GM23248 (cell line): ENCODE results near the gene KRT83. TPM values are rescaled to one million over a fixed set of nuclear protein-coding genes. Genes with fewer than 3 reads are reported as not detected.

ENCODE experiments used
- DNase-seq: peaks from one replicate; pipeline ENCODE4 v3.0.0-alpha.2; 2015
- H2AFZ ChIP-seq: fragments of 200-600 bp; sonication (generic); 2 replicates; pipeline ENCODE4 v1.6.1; 2016; ENCODE audit warnings: antibody characterized with exemption
- H3F3A ChIP-seq: fragments of 200-600 bp; sonication (generic); 2 replicates; pipeline ENCODE4 v1.6.1; 2016; ENCODE audit warnings: mild to moderate bottlenecking, antibody characterized with exemption, mixed run types; ENCODE audit not compliant: insufficient read depth
- H3K27ac ChIP-seq: fragments of 200-600 bp; sonication (generic); 2 replicates; pipeline ENCODE4 v1.5.1; 2016; ENCODE audit warnings: mild to moderate bottlenecking
- H3K27me3 ChIP-seq: fragments of 200-600 bp; sonication (generic); replicated peaks from 2 replicates; pipeline ENCODE4 v1.6.1; 2016; ENCODE audit warnings: mild to moderate bottlenecking; ENCODE audit not compliant: insufficient read depth
- H3K36me3 ChIP-seq: fragments of 200-600 bp; sonication (generic); 2 replicates; pipeline ENCODE4 v1.6.1; 2016; ENCODE audit warnings: low read depth, mild to moderate bottlenecking
- H3K4me1 ChIP-seq: fragments of 200-600 bp; sonication (generic); 2 replicates; pipeline ENCODE4 v1.6.1; 2016; ENCODE audit warnings: mild to moderate bottlenecking; ENCODE audit not compliant: insufficient read depth
- H3K4me2 ChIP-seq: fragments of 200-600 bp; sonication (generic); one replicate; pipeline ENCODE4 v1.6.1; 2016; ENCODE audit warnings: mild to moderate bottlenecking; ENCODE audit not compliant: unreplicated experiment
- H3K4me3 ChIP-seq: fragments of 200-600 bp; sonication (generic); 2 replicates; pipeline ENCODE4 v1.5.1; 2016; ENCODE audit warnings: mild to moderate bottlenecking
- H3K79me2 ChIP-seq: fragments of 200-600 bp; sonication (generic); 2 replicates; pipeline ENCODE4 v1.6.1; 2016; ENCODE audit warnings: mild to moderate bottlenecking; ENCODE audit not compliant: insufficient read depth
- H3K9ac ChIP-seq: fragments of 200-600 bp; sonication (generic); 2 replicates; pipeline ENCODE4 v1.6.1; 2016; ENCODE audit warnings: mild to moderate bottlenecking
- H3K9me2 ChIP-seq: fragments of 200-600 bp; sonication (generic); 2 replicates; pipeline ENCODE4 v1.6.1; 2016; ENCODE audit warnings: mixed run types, mild to moderate bottlenecking, moderate library complexity; ENCODE audit not compliant: insufficient read depth
- H3K9me3 ChIP-seq: fragments of 200-600 bp; sonication (generic); one replicate; pipeline ENCODE4 v1.6.1; 2017; ENCODE audit warnings: low read depth
- H4K20me1 ChIP-seq: fragments of 200-600 bp; sonication (generic); 2 replicates; pipeline ENCODE4 v1.6.0; 2016; ENCODE audit not compliant: insufficient read depth
- EZH2 ChIP-seq: fragments of 200-600 bp; sonication (generic); IDR thresholded peaks from 2 replicates; pipeline ENCODE4 v1.6.1; 2018; ENCODE audit warnings: antibody characterized with exemption, mild to moderate bottlenecking; ENCODE audit not compliant: insufficient read depth, poor library complexity, severe bottlenecking
- EZH2phosphoT487 ChIP-seq: fragments of 200-600 bp; sonication (generic); IDR thresholded peaks from 2 replicates; pipeline ENCODE4 v1.6.1; 2018; ENCODE audit warnings: antibody characterized with exemption, moderate library complexity, mild to moderate bottlenecking, low read depth; ENCODE audit not compliant: insufficient read depth
- WGBS, 2 experiments: methylation state at CpG; one replicate each; pipeline ENCODE4 v1.1.6; 2015 to 2017; ENCODE audit warnings: low lambda C conversion rate in 2 of 2, low coverage in 1 of 2; ENCODE audit errors: missing lambda C conversion rate in 2 of 2; 5-methylcytosine and 5-hydroxymethylcytosine counted together
- in situ Hi-C: fragments of 300-500 bp; cut with MboI; formaldehyde crosslinking; loops from 2 replicates; pipeline ENCODE4 v1.15.0; 2020
- polyA plus RNA-seq: library from polyadenylated mRNA; unstranded; fragments of >200 nt; fragmentation: Nextera tagmentation; extraction: Ambion mirVana; gene quantifications from 2 replicates; pipeline ENCODE4 v1.2.1, GENCODE V29; 2016
- total RNA-seq: library from RNA; depleted of rRNA; stranded (reverse); fragments of >200 nt; shearing (Covaris generic); gene quantifications from 2 replicates; pipeline ENCODE4 v1.2.3, GENCODE V29; 2014

Gene KRT83
- total and polyA plus RNA-seq, 2 experiments from 2014 or later, result not detected

- Histone ChIP-seq H3K4me1 (no peaks in the 10 kb centered on the region), H3K4me2 (no peak overlapping the region), H4K20me1 (no peaks in the 10 kb centered on the region), H3K36me3 (no peaks in the 10 kb centered on the region), H3K4me3 (no peak overlapping the region), H3K27me3 (peaks cover 32% of the 10 kb centered on the region), H3K27ac (no peak overlapping the region), H3K9me3 (no peaks in the 10 kb centered on the region), H2AFZ (no peak overlapping the region), H3K9ac (no peak overlapping the region), H3F3A (no peaks in the 10 kb centered on the region), H3K79me2 (no peaks in the 10 kb centered on the region), H3K9me2 (no peaks in the 10 kb centered on the region)
- DNase-seq, result no peak
- in situ Hi-C loops, result no loop called here
- WGBS, 2 experiments, result 34 to 36% methylated on average over 9 of the region's 9 CpGs
- TF ChIP-seq EZH2 (no peak), EZH2phosphoT487 (no peak)
Observed at GRCh38 chr12:52351196-52352059, 30.2 kb upstream of the KRT83 start.

- Histone ChIP-seq H3K9ac (no peak overlapping the region), H3K4me3 (no peak overlapping the region), H4K20me1 (no peaks in the 10 kb centered on the region), H3K27ac (no peak overlapping the region), H3K4me2 (no peak overlapping the region), H3K79me2 (no peaks in the 10 kb centered on the region), H2AFZ (no peak overlapping the region), H3F3A (no peaks in the 10 kb centered on the region), H3K36me3 (no peaks in the 10 kb centered on the region), H3K4me1 (no peaks in the 10 kb centered on the region), H3K9me3 (no peaks in the 10 kb centered on the region), H3K27me3 (peaks cover 32% of the 10 kb centered on the region), H3K9me2 (no peaks in the 10 kb centered on the region)
- TF ChIP-seq EZH2phosphoT487, result no peak
- TF ChIP-seq EZH2, result no peak
- in situ Hi-C loops, result no loop called here
- no peak for DNase-seq
- WGBS, 2 experiments, result 67 to 73% methylated on average over 5 of the region's 5 CpGs
Observed at GRCh38 chr12:52350786-52351185, 29.6 kb upstream of the KRT83 start.

GRCh38 chr12:52350021-52350620 is 28.9 kb upstream of the KRT83 start:
- no peak overlapping the region for H3K27ac ChIP-seq
- no peak overlapping the region for H3K4me2 ChIP-seq
- 73 to 76% methylated on average over 8 of the region's 8 CpGs for WGBS, 2 experiments
- H3K79me2 ChIP-seq, result no peaks in the 10 kb centered on the region
- no peaks in the 10 kb centered on the region for H3F3A ChIP-seq
- no peak overlapping the region for H3K4me3 ChIP-seq
- H3K36me3 ChIP-seq, result no peaks in the 10 kb centered on the region
- no peak for DNase-seq
- no peak for TF ChIP-seq EZH2
- no peak for TF ChIP-seq EZH2phosphoT487
- no peak overlapping the region for H2AFZ ChIP-seq
- no peaks in the 10 kb centered on the region for H3K4me1 ChIP-seq
- no peaks in the 10 kb centered on the region for H4K20me1 ChIP-seq
- no peaks in the 10 kb centered on the region for H3K9me2 ChIP-seq
- H3K27me3 ChIP-seq, result peaks cover 30% of the 10 kb centered on the region
- no peak overlapping the region for H3K9ac ChIP-seq
- in situ Hi-C loops, result no loop called here
- H3K9me3 ChIP-seq, result no peaks in the 10 kb centered on the region

- no peak overlapping the region for H3K27ac ChIP-seq
- WGBS, 2 experiments, result 64 to 74% methylated on average over 6 of the region's 6 CpGs
Observed at GRCh38 chr12:52349196-52349595, 28.0 kb upstream of the KRT83 start.

More at GRCh38 chr12:52349196-52349595, 28.0 kb upstream of the KRT83 start:
- no peak for TF ChIP-seq EZH2phosphoT487
- no peak for TF ChIP-seq EZH2
- Histone ChIP-seq H3K27me3 (peaks cover 21% of the 10 kb centered on the region), H3K4me2 (no peak overlapping the region), H2AFZ (no peak overlapping the region), H4K20me1 (no peaks in the 10 kb centered on the region), H3K4me1 (no peaks in the 10 kb centered on the region), H3K9ac (no peak overlapping the region), H3K79me2 (no peaks in the 10 kb centered on the region), H3K4me3 (no peak overlapping the region), H3K36me3 (no peaks in the 10 kb centered on the region), H3K9me2 (no peaks in the 10 kb centered on the region), H3K9me3 (no peaks in the 10 kb centered on the region), H3F3A (no peaks in the 10 kb centered on the region)
- no peak for DNase-seq
- in situ Hi-C loops, result no loop called here
